Measurements from ENCODE around the gene PIM1. TPM values are rescaled to one million over a fixed set of nuclear protein-coding genes. Genes with fewer than 3 reads are reported as not detected.

Gene PIM1
- total and polyA plus RNA-seq, 3 donors from 2014 or later, result 20.4 to 30.8 (median 28.0) TPM

DNA sequence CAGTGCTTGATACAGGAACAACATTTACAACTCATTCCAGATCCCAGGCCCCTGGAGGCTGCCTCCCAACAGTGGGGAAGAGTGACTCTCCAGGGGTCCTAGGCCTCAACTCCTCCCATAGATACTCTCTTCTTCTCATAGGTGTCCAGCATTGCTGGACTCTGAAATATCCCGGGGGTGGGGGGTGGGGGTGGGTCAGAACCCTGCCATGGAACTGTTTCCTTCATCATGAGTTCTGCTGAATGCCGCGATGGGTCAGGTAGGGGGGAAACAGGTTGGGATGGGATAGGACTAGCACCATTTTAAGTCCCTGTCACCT is 4.2 kb downstream of the PIM1 start:
- intact Hi-C loops (cut with DNase I; ENCODE audit: low total_unique reads), result loop anchor here (5.0 to 10.0 kb wide), 2 partner anchors 122 to 149 kb away; no protein-coding TSS in a partner anchor
- Histone ChIP-seq H3K4me3 (no peak overlapping the region), H3K4me1 (peaks cover 10% of the 10 kb centered on the region), H3K9me3 (no peaks in the 10 kb centered on the region), H3K27me3 (no peaks in the 10 kb centered on the region), H3K27ac (no peak overlapping the region), H3K36me3 (ENCODE audit: low read depth, missing control alignments) (no peaks in the 10 kb centered on the region)
- TF ChIP-seq, protein P1, sequence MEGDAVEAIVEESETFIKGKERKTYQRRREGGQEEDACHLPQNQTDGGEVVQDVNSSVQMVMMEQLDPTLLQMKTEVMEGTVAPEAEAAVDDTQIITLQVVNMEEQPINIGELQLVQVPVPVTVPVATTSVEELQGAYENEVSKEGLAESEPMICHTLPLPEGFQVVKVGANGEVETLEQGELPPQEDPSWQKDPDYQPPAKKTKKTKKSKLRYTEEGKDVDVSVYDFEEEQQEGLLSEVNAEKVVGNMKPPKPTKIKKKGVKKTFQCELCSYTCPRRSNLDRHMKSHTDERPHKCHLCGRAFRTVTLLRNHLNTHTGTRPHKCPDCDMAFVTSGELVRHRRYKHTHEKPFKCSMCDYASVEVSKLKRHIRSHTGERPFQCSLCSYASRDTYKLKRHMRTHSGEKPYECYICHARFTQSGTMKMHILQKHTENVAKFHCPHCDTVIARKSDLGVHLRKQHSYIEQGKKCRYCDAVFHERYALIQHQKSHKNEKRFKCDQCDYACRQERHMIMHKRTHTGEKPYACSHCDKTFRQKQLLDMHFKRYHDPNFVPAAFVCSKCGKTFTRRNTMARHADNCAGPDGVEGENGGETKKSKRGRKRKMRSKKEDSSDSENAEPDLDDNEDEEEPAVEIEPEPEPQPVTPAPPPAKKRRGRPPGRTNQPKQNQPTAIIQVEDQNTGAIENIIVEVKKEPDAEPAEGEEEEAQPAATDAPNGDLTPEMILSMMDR (IDR thresholded peaks at IDR 0.05), result no peak
- no peak for TF ChIP-seq POLR2A (IDR thresholded peaks at IDR 0.05)
- WGBS, 2 donors, result 78 to 89% methylated on average over 3 of the region's 3 CpGs
- DNase-seq, result no peak

DNA sequence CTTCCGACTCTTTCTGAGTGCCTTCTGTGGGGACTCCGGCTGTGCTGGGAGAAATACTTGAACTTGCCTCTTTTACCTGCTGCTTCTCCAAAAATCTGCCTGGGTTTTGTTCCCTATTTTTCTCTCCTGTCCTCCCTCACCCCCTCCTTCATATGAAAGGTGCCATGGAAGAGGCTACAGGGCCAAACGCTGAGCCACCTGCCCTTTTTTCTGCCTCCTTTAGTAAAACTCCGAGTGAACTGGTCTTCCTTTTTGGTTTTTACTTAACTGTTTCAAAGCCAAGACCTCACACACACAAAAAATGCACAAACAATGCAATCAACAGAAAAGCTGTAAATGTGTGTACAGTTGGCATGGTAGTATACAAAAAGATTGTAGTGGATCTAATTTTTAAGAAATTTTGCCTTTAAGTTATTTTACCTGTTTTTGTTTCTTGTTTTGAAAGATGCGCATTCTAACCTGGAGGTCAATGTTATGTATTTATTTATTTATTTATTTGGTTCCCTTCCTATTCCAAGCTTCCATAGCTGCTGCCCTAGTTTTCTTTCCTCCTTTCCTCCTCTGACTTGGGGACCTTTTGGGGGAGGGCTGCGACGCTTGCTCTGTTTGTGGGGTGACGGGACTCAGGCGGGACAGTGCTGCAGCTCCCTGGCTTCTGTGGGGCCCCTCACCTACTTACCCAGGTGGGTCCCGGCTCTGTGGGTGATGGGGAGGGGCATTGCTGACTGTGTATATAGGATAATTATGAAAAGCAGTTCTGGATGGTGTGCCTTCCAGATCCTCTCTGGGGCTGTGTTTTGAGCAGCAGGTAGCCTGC is 4.8 kb downstream of the PIM1 start:
- Histone ChIP-seq H3K4me3 (no peak overlapping the region), H3K36me3 (ENCODE audit: low read depth, missing control alignments) (no peaks in the 10 kb centered on the region), H3K9me3 (no peaks in the 10 kb centered on the region), H3K4me1 (peaks cover 10% of the 10 kb centered on the region), H3K27ac (no peak overlapping the region), H3K27me3 (no peaks in the 10 kb centered on the region)
- no peak for DNase-seq
- WGBS, 2 donors, result 84 to 87% methylated on average over 10 of the region's 10 CpGs
- no peak for TF ChIP-seq POLR2A (IDR thresholded peaks at IDR 0.05)
- intact Hi-C loops (cut with DNase I; ENCODE audit: low total_unique reads), result loop anchor here (5.0 to 10.0 kb wide), 2 partner anchors 122 to 150 kb away; no protein-coding TSS in a partner anchor

DNA sequence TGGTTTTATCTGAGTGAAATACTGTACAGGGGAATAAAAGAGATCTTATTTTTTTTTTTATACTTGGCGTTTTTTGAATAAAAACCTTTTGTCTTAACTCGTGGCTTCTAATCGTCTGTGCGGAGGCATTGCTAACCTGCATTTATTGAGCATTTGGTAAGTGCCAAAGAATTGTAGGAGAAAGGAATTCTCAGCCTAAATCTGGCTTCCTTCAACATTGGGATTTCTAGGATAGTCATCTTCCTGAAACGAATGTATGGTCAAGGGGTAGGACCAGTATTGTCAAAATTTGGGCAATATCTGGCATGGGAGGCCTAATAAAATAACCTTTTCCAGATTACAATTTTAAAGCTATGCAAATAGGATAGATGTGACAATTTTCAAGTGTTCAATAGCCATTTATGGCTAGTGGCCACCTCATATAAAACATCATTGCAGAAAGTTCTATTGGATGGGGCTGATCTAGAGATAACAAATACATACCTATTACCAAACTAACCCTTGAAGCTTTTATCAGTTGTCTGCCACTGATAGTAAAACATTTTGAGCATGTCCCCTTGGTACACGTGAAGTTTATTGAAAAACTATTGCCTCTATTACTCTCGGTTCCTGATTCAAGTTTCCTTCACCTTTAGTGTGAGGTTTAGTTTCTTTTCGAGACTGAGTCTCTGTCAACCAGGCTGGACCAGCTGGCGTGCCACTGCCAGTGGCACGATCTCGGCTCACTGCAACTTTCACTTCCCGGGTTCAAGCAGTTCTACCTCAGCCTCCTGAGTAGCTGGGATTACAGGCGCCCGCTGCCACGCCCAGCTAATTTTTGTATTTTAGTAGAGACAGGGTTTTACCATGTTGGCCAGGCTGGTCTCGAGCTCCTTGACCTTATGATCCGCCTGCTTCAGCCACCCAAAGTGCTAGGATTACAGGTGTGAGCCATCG is 5.6 kb downstream of the PIM1 start:
- Histone ChIP-seq H3K27me3 (no peaks in the 10 kb centered on the region), H3K36me3 (ENCODE audit: low read depth, missing control alignments) (no peaks in the 10 kb centered on the region), H3K9me3 (no peaks in the 10 kb centered on the region), H3K27ac (no peak overlapping the region), H3K4me3 (no peak overlapping the region), H3K4me1 (peaks cover 10% of the 10 kb centered on the region)
- WGBS, 2 donors, result 82 to 83% methylated on average over 18 of the region's 18 CpGs
- no peak for TF ChIP-seq POLR2A (IDR thresholded peaks at IDR 0.05)
- TF ChIP-seq, protein P1 (IDR thresholded peaks at IDR 0.05), result no peak
- intact Hi-C loops (cut with DNase I; ENCODE audit: low total_unique reads), result loop anchor here (10.0 kb wide), 1 partner anchor 151 kb away; no protein-coding TSS in a partner anchor
- DNase-seq, result no peak

DNA sequence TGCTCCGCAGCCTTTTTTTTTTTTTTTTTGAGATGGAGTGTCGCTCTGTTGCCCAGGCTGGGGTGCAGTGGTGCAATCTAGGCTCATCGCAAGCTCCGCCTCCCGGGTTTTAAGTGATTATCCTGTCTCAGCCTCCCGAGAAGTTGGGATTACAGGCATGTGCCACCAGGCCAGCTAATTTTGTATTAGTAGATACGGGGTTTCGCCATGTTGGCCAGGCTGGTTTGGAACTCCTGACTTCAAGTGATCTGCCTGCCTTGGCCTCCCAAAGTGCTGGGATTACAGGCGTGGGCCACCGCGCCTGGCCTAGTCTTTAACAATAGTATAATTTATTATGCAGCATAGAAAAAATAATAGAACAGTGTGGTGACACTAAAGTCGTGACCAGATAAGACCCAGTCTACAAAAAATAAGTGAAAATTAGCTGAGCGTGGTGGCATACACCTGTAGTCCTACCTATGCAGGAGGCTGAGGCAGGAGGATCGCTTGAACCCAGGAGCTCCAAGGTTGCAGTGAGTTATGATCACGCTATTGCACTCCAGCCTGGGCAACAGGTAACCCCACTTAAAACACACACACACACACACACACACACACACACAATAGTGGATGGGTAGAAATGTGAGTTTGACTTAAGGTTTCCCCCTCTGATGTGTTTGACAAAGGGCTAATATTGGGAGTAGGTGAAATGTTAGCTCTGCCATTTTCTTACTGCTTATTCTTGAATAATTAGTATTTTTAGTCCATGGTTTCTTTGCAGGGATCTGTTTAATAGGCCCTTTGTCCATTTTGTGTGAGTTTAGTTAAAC is 6.5 kb downstream of the PIM1 start:
- H3K27ac ChIP-seq, result no peak overlapping the region
- peaks cover 10% of the 10 kb centered on the region for H3K4me1 ChIP-seq
- TF ChIP-seq, protein P1 (IDR thresholded peaks at IDR 0.05), result no peak
- no peak for TF ChIP-seq POLR2A (IDR thresholded peaks at IDR 0.05)
- H3K9me3 ChIP-seq, result no peaks in the 10 kb centered on the region
- WGBS, 2 donors, result 93 to 96% methylated on average over 15 of the region's 15 CpGs
- H3K4me3 ChIP-seq, result no peak overlapping the region
- intact Hi-C loops (cut with DNase I; ENCODE audit: low total_unique reads), result loop anchor here (10.0 kb wide), 1 partner anchor 152 kb away; no protein-coding TSS in a partner anchor
- H3K36me3 ChIP-seq (ENCODE audit: low read depth, missing control alignments), result no peaks in the 10 kb centered on the region
- no peaks in the 10 kb centered on the region for H3K27me3 ChIP-seq
- no peak for DNase-seq
